ENCODE measurements around the gene FYB1. TPM values are rescaled to one million over a fixed set of nuclear protein-coding genes. Genes with fewer than 3 reads are reported as not detected.
A peak's percentile ranks its signal among the peaks of the same experiment; 100 is the strongest.

FYB1 gene
- total RNA-seq, 3 donors from 2014 or later (not counting 1 experiment from before 2014, with no cell fraction given): 277 to 340 (median 295) TPM

GRCh38 chr5:39175273-39175955 lies 43.9 kb downstream of the FYB1 start:
- 71% methylated on average over 3 of the region's 5 CpGs for WGBS (ENCODE audit: insufficient coverage)
- Mint-ChIP-seq H3K27me3 (ENCODE audit: low read depth in 2 of 2) (no peaks in the 10 kb centered on the region), H3K36me3 (peaks cover 8% of the 10 kb centered on the region), H3K9me3 (no peaks in the 10 kb centered on the region), H3K4me3 (peak overlapping the region; percentile 67), H3K4me1 (peaks cover 88% of the 10 kb centered on the region in 2 donors), H3K27ac (peak overlapping the region; percentile 86 to 87)
- DNase-seq (peak in 1 of 2 donors; percentile 52), ATAC-seq (peak in 1 of 3 donors; percentile 19)
- Histone ChIP-seq H3K4me1 (ENCODE audit: control insufficient read depth, insufficient read depth, low read length) (peaks cover 41% of the 10 kb centered on the region), H3K36me3 (ENCODE audit: control insufficient read depth, insufficient read depth, low read length) (peaks cover 2% of the 10 kb centered on the region), H3K4me3 (ENCODE audit: low read length) (no peak overlapping the region), H3K27ac (ENCODE audit: low read length) (peak overlapping the region; percentile 87), H3K9me3 (ENCODE audit: control insufficient read depth, insufficient read depth, low read length) (no peaks in the 10 kb centered on the region), H3K27me3 (ENCODE audit: control insufficient read depth, insufficient read depth, low read length) (no peaks in the 10 kb centered on the region)
- intact Hi-C loops (cut with micrococcal nuclease): no loop called here
- TF ChIP-seq CTCF (IDR thresholded peaks at IDR 0.05): no peak

GRCh38 chr5:39173069-39173468 lies 46.3 kb downstream of the FYB1 start:
- Mint-ChIP-seq H3K4me3 (no peak overlapping the region), H3K36me3 (peaks cover 8% of the 10 kb centered on the region), H3K9me3 (no peaks in the 10 kb centered on the region), H3K27ac (peak overlapping the region; percentile 86 to 87), H3K27me3 (ENCODE audit: low read depth in 2 of 2) (no peaks in the 10 kb centered on the region), H3K4me1 (peaks cover 81 to 82% of the 10 kb centered on the region in 2 donors)
- intact Hi-C loops (cut with micrococcal nuclease): no loop called here
- peaks cover 7% of the 10 kb centered on the region for H3K36me3 ChIP-seq (ENCODE audit: control insufficient read depth, insufficient read depth, low read length)
- DNase-seq: no peak
- H3K4me1 ChIP-seq (ENCODE audit: control insufficient read depth, insufficient read depth, low read length): peaks cover 28% of the 10 kb centered on the region
- TF ChIP-seq CTCF (IDR thresholded peaks at IDR 0.05): no peak
- no peaks in the 10 kb centered on the region for H3K9me3 ChIP-seq (ENCODE audit: control insufficient read depth, insufficient read depth, low read length)
- no peak overlapping the region for H3K27ac ChIP-seq (ENCODE audit: low read length)
- H3K4me3 ChIP-seq (ENCODE audit: low read length): no peak overlapping the region
- no peak for ATAC-seq
- whole genome bisulfite sequencing (ENCODE audit: insufficient coverage): 95% methylated on average over 3 of the region's 3 CpGs
- H3K27me3 ChIP-seq (ENCODE audit: control insufficient read depth, insufficient read depth, low read length): no peaks in the 10 kb centered on the region

- no peak for ATAC-seq
- no peak overlapping the region for H3K4me3 ChIP-seq (ENCODE audit: low read length)
- H3K36me3 Mint-ChIP-seq: peaks cover 8% of the 10 kb centered on the region
- peaks cover 28% of the 10 kb centered on the region for H3K4me1 ChIP-seq (ENCODE audit: control insufficient read depth, insufficient read depth, low read length)
- H3K27me3 ChIP-seq (ENCODE audit: control insufficient read depth, insufficient read depth, low read length): no peaks in the 10 kb centered on the region
- no peak overlapping the region for H3K4me3 Mint-ChIP-seq
- no peak overlapping the region for H3K27ac ChIP-seq (ENCODE audit: low read length)
- H3K27ac Mint-ChIP-seq: peak overlapping the region in 1 of 2 donors; percentile 87
- DNase-seq: no peak
- H3K4me1 Mint-ChIP-seq: peaks cover 81% of the 10 kb centered on the region in 2 donors
- no peaks in the 10 kb centered on the region for H3K27me3 Mint-ChIP-seq (ENCODE audit: low read depth in 2 of 2)
- no peaks in the 10 kb centered on the region for H3K9me3 Mint-ChIP-seq
- peaks cover 7% of the 10 kb centered on the region for H3K36me3 ChIP-seq (ENCODE audit: control insufficient read depth, insufficient read depth, low read length)
- 100% methylated on average over 1 of the region's 2 CpGs for WGBS (ENCODE audit: insufficient coverage)
- intact Hi-C loops (cut with micrococcal nuclease): no loop called here
- no peaks in the 10 kb centered on the region for H3K9me3 ChIP-seq (ENCODE audit: control insufficient read depth, insufficient read depth, low read length)
- TF ChIP-seq CTCF (IDR thresholded peaks at IDR 0.05): no peak
Observed at GRCh38 chr5:39172593-39172992, 46.8 kb downstream of the FYB1 start.

GRCh38 chr5:39171647-39172046 lies 47.7 kb downstream of the FYB1 start:
- H3K36me3 Mint-ChIP-seq: peaks cover 8% of the 10 kb centered on the region
- H3K27ac Mint-ChIP-seq: peak overlapping the region; percentile 43 to 65
- intact Hi-C loops (cut with micrococcal nuclease): no loop called here
- ATAC-seq (no peak), DNase-seq (no peak)
- no peak overlapping the region for H3K4me3 Mint-ChIP-seq
- Histone ChIP-seq H3K4me1 (ENCODE audit: control insufficient read depth, insufficient read depth, low read length) (peaks cover 21% of the 10 kb centered on the region), H3K36me3 (ENCODE audit: control insufficient read depth, insufficient read depth, low read length) (peaks cover 7% of the 10 kb centered on the region), H3K27ac (ENCODE audit: low read length) (no peak overlapping the region), H3K4me3 (ENCODE audit: low read length) (no peak overlapping the region), H3K9me3 (ENCODE audit: control insufficient read depth, insufficient read depth, low read length) (no peaks in the 10 kb centered on the region), H3K27me3 (ENCODE audit: control insufficient read depth, insufficient read depth, low read length) (no peaks in the 10 kb centered on the region)
- no peaks in the 10 kb centered on the region for H3K27me3 Mint-ChIP-seq (ENCODE audit: low read depth in 2 of 2)
- TF ChIP-seq CTCF (IDR thresholded peaks at IDR 0.05): no peak
- no peaks in the 10 kb centered on the region for H3K9me3 Mint-ChIP-seq
- 53% methylated on average over 4 of the region's 4 CpGs for WGBS (ENCODE audit: insufficient coverage)
- H3K4me1 Mint-ChIP-seq: peaks cover 80 to 81% of the 10 kb centered on the region in 2 donors

All from natural killer cell (primary cell).